Measurements from ENCODE around the gene NSDHL. TPM values are rescaled to one million over a fixed set of nuclear protein-coding genes. Genes with fewer than 3 reads are reported as not detected.

Gene NSDHL
- total RNA-seq, 1 experiment from 2014 or later = 13.7 TPM

- intact Hi-C loops (cut with micrococcal nuclease) = no loop called here
- no peak overlapping the region for H3K4me3 Mint-ChIP-seq (ENCODE audit: unreplicated experiment)
- no TSS peak for BruUV-seq (replicated peaks)
- peaks cover 39% of the 10 kb centered on the region for H3K36me3 Mint-ChIP-seq (ENCODE audit: insufficient read depth, unreplicated experiment)
- no peak overlapping the region for H3K27ac Mint-ChIP-seq (ENCODE audit: low read depth, unreplicated experiment)
- POLR2A ChIA-PET = no interaction called here
- CTCF ChIA-PET = no interaction called here
- no peaks in the 10 kb centered on the region for H3K27me3 Mint-ChIP-seq (ENCODE audit: insufficient read depth, unreplicated experiment)
- H3K9me3 Mint-ChIP-seq (ENCODE audit: unreplicated experiment) = peaks cover 11% of the 10 kb centered on the region
- no peak for TF ChIP-seq CTCF (IDR thresholded peaks at IDR 0.05; ENCODE audit: unreplicated experiment)
- no peak for DNase-seq (ENCODE audit: unreplicated experiment)
- H3K4me1 Mint-ChIP-seq (ENCODE audit: insufficient read depth, unreplicated experiment) = no peaks in the 10 kb centered on the region
These were observed 19.6 kb downstream of the NSDHL start for GRCh38 chrX:152850465-152850864.

- no peak for DNase-seq (ENCODE audit: unreplicated experiment)
- no peak for TF ChIP-seq CTCF (IDR thresholded peaks at IDR 0.05; ENCODE audit: unreplicated experiment)
- Mint-ChIP-seq H3K9me3 (ENCODE audit: unreplicated experiment) (peaks cover 15% of the 10 kb centered on the region), H3K27ac (ENCODE audit: low read depth, unreplicated experiment) (no peak overlapping the region), H3K36me3 (ENCODE audit: insufficient read depth, unreplicated experiment) (peaks cover 29% of the 10 kb centered on the region), H3K4me1 (ENCODE audit: insufficient read depth, unreplicated experiment) (no peaks in the 10 kb centered on the region), H3K27me3 (ENCODE audit: insufficient read depth, unreplicated experiment) (no peaks in the 10 kb centered on the region), H3K4me3 (ENCODE audit: unreplicated experiment) (no peak overlapping the region)
- CTCF ChIA-PET = interaction anchor here (1.0 kb wide), 1 partner anchor 71 kb away, joined by 3 read pairs; no protein-coding TSS in a partner anchor
- intact Hi-C loops (cut with micrococcal nuclease) = no loop called here
- BruUV-seq (replicated peaks) = no TSS peak
- POLR2A ChIA-PET = no interaction called here
These were observed 23.1 kb downstream of the NSDHL start for GRCh38 chrX:152853986-152854385.

- no peak overlapping the region for H3K4me3 Mint-ChIP-seq (ENCODE audit: unreplicated experiment)
- no peak overlapping the region for H3K27ac Mint-ChIP-seq (ENCODE audit: low read depth, unreplicated experiment)
- BruUV-seq (replicated peaks) = no TSS peak
- no peak for TF ChIP-seq CTCF (IDR thresholded peaks at IDR 0.05; ENCODE audit: unreplicated experiment)
- peaks cover 12% of the 10 kb centered on the region for H3K36me3 Mint-ChIP-seq (ENCODE audit: insufficient read depth, unreplicated experiment)
- DNase-seq (ENCODE audit: unreplicated experiment) = no peak
- intact Hi-C loops (cut with micrococcal nuclease) = no loop called here
- CTCF ChIA-PET = interaction anchor here (0.7 to 1.7 kb wide), 2 partner anchors 65 kb away, joined by 5 to 8 read pairs; no protein-coding TSS in a partner anchor
- H3K27me3 Mint-ChIP-seq (ENCODE audit: insufficient read depth, unreplicated experiment) = no peaks in the 10 kb centered on the region
- no peaks in the 10 kb centered on the region for H3K9me3 Mint-ChIP-seq (ENCODE audit: unreplicated experiment)
- POLR2A ChIA-PET = no interaction called here
- no peaks in the 10 kb centered on the region for H3K4me1 Mint-ChIP-seq (ENCODE audit: insufficient read depth, unreplicated experiment)
These were observed 30.3 kb downstream of the NSDHL start for GRCh38 chrX:152861116-152861515.

- ChIA-PET CTCF (interaction anchor here (0.7 kb wide), 1 partner anchor 64 kb away, joined by 5 read pairs; no protein-coding TSS in a partner anchor), POLR2A (no interaction called here)
- intact Hi-C loops (cut with micrococcal nuclease) = no loop called here
- H3K36me3 Mint-ChIP-seq (ENCODE audit: insufficient read depth, unreplicated experiment) = peaks cover 17% of the 10 kb centered on the region
- no peaks in the 10 kb centered on the region for H3K27me3 Mint-ChIP-seq (ENCODE audit: insufficient read depth, unreplicated experiment)
- H3K4me1 Mint-ChIP-seq (ENCODE audit: insufficient read depth, unreplicated experiment) = no peaks in the 10 kb centered on the region
- H3K9me3 Mint-ChIP-seq (ENCODE audit: unreplicated experiment) = no peaks in the 10 kb centered on the region
- no peak overlapping the region for H3K27ac Mint-ChIP-seq (ENCODE audit: low read depth, unreplicated experiment)
- BruUV-seq (replicated peaks) = no TSS peak
- no peak for TF ChIP-seq CTCF (IDR thresholded peaks at IDR 0.05; ENCODE audit: unreplicated experiment)
- H3K4me3 Mint-ChIP-seq (ENCODE audit: unreplicated experiment) = no peak overlapping the region
- no peak for DNase-seq (ENCODE audit: unreplicated experiment)
These were observed 31.0 kb downstream of the NSDHL start for GRCh38 chrX:152861826-152862225.
